ENCODE data around the gene PNMA6E. TPM values are rescaled to one million over a fixed set of nuclear protein-coding genes. Genes with fewer than 3 reads are reported as not detected.

Gene PNMA6E
- total RNA-seq, 5 donors from 2014 or later (not counting 1 experiment from before 2014, with no cell fraction given) = not detected

DNA sequence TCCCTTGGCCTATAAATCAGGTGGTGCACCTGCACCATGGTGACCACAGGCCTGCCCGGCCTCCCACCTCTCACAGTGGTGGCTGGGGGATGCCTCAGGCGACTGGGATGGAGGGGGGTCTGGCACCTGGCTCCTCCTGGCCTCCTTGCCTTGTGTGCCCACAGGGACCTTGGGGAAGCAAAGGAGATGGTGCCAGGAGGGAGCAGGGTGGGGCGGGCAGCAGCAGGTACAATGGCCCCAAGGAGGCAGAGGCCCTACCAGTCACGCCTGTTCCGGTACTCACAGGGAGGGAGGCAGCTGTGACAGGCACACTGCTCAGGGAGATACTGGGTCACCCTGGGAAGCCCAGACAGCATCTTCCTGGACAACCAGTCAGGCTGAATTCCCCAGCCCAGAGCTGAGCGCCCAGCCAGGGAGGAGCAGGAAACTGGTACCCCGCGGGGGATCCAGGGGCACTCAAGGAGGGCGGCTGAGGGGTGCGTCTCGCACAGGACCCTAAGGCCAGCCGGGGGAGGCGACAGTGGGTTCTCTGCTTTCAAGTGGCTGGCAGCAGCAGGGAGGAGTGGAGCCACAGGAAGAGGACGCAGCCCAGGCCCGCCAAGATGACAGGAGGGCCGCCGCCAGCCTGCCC is 45.9 kb upstream of the PNMA6E start:
- WGBS (ENCODE audit: insufficient coverage) = 85% methylated on average over 13 of the region's 17 CpGs
- H3K4me1 Mint-ChIP-seq = no peaks in the 10 kb centered on the region
- ATAC-seq (replicated peaks in 1 of 4) (no peak), DNase-seq (no peak)
- ChIA-PET CTCF (no interaction called here), POLR2A (no interaction called here)
- Histone ChIP-seq H3K36me3 (ENCODE audit: control insufficient read depth in 2 of 2, extremely low read depth in 1 of 2, insufficient read depth in 1 of 2, low read length in 1 of 2) (peaks cover 5 to 6% of the 10 kb centered on the region in 2 donors), H3K27me3 (replicated peaks in 1 of 2; ENCODE audit: control insufficient read depth in 2 of 2, extremely low read depth in 1 of 2, insufficient read depth in 2 of 2, low read length in 1 of 2) (no peaks in the 10 kb centered on the region), H3K9me3 (no peaks in the 10 kb centered on the region), H3K4me3 (ENCODE audit: control insufficient read depth in 1 of 2, extremely low read depth in 1 of 2, low read length in 1 of 2) (no peak overlapping the region), H3K4me1 (ENCODE audit: control insufficient read depth in 1 of 2, extremely low read depth in 1 of 2, insufficient read depth in 2 of 2, low read length in 2 of 2) (no peaks in the 10 kb centered on the region), H3K27ac (ENCODE audit: low read length) (no peak overlapping the region)
- H3K27ac Mint-ChIP-seq = no peak overlapping the region
- no peaks in the 10 kb centered on the region for H3K27me3 Mint-ChIP-seq
- peaks cover 9% of the 10 kb centered on the region for H3K36me3 Mint-ChIP-seq
- no peak overlapping the region for H3K4me3 Mint-ChIP-seq
- H3K9me3 Mint-ChIP-seq = no peaks in the 10 kb centered on the region

DNA sequence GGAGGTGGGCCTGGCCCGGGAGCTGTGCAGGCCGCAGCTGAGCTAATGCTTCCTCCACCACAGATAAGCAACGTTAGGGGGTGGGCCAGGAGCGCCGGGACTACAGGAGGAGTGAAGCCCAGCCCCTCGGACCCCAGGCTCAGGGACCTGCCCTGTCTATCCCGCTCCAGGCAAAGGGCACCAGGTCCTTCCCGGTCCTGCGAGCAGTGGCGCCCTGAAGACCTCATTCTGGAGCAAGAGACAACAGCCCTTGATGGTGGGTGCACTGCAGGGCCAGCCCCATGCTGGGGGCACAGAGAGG is 45.4 kb upstream of the PNMA6E start:
- no peaks in the 10 kb centered on the region for H3K9me3 ChIP-seq
- peaks cover 9% of the 10 kb centered on the region for H3K36me3 Mint-ChIP-seq
- DNase-seq (no peak), ATAC-seq (replicated peaks in 1 of 4) (no peak)
- H3K36me3 ChIP-seq (ENCODE audit: control insufficient read depth in 2 of 2, extremely low read depth in 1 of 2, insufficient read depth in 1 of 2, low read length in 1 of 2) = peaks cover 5 to 6% of the 10 kb centered on the region in 2 donors
- ChIA-PET POLR2A (no interaction called here), CTCF (no interaction called here)
- WGBS (ENCODE audit: insufficient coverage) = no CpG with 5 or more reads among the region's 10 CpGs
- H3K4me1 Mint-ChIP-seq = no peaks in the 10 kb centered on the region
- H3K4me1 ChIP-seq (ENCODE audit: control insufficient read depth in 1 of 2, extremely low read depth in 1 of 2, insufficient read depth in 2 of 2, low read length in 2 of 2) = no peaks in the 10 kb centered on the region
- H3K4me3 Mint-ChIP-seq = no peak overlapping the region
- no peak overlapping the region for H3K27ac ChIP-seq (ENCODE audit: low read length)
- H3K27me3 ChIP-seq (replicated peaks in 1 of 2; ENCODE audit: control insufficient read depth in 2 of 2, extremely low read depth in 1 of 2, insufficient read depth in 2 of 2, low read length in 1 of 2) = no peaks in the 10 kb centered on the region
- no peaks in the 10 kb centered on the region for H3K9me3 Mint-ChIP-seq
- no peak overlapping the region for H3K4me3 ChIP-seq (ENCODE audit: control insufficient read depth in 1 of 2, extremely low read depth in 1 of 2, low read length in 1 of 2)
- H3K27me3 Mint-ChIP-seq = no peaks in the 10 kb centered on the region
- H3K27ac Mint-ChIP-seq = no peak overlapping the region

DNA sequence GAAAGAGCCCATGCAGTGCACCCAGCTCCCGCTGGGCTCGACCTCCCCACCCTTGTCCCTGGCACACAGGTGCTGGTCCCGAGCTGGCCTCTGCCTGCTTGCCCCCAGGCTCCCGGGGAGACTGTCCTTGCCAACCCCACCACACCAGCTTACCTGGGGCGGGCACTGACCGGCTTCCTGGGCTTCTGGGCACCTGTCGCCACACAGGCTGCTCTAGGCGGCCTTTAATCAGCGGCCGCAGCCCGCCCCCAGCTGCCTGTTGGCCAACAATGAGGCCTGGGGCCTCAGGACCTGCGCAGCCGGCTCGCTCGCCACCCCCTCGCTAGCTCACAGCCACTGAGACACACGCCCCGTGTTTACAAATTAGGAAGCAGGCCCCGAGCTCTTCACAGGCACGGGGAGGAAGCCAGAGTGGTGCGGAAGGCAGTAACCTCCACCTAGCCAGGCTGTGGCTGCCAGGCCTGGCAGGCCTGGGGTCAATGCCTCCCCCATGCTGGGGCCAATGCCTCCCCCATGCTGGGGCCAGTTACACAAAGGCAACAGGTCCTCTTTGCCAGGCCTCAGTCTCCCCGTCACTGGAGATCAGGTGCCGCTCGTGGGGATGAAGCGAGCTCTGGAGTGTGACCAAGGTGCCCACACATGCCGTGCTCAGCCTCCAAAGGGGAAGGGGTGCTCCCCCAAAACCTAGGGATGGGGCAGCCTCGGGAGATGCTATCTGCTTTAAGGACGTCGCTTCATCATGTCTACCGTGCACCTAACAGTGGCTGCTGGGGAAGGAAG is 44.9 kb upstream of the PNMA6E start, which contains the start of gene TREX2:
Gene TREX2, minus strand, starts transcription at position 201 of the 780 bp plus-strand sequence. CDS start 626 bp downstream, outside the sequence.
- Mint-ChIP-seq H3K36me3 (peaks cover 5% of the 10 kb centered on the region), H3K27ac (no peak within 1 kb of the TSS), H3K4me3 (no peak within 1 kb of the TSS), H3K9me3 (no peaks in the 10 kb centered on the region), H3K4me1 (no peaks in the 10 kb centered on the region), H3K27me3 (no peaks in the 10 kb centered on the region)
- no peaks in the 10 kb centered on the region for H3K4me1 ChIP-seq (ENCODE audit: control insufficient read depth in 1 of 2, extremely low read depth in 1 of 2, insufficient read depth in 2 of 2, low read length in 2 of 2)
- POLR2A ChIA-PET = no interaction called here
- H3K27me3 ChIP-seq (replicated peaks in 1 of 2; ENCODE audit: control insufficient read depth in 2 of 2, extremely low read depth in 1 of 2, insufficient read depth in 2 of 2, low read length in 1 of 2) = no peaks in the 10 kb centered on the region
- CTCF ChIA-PET = no interaction called here
- H3K27ac ChIP-seq (ENCODE audit: low read length) = no peak within 1 kb of the TSS
- peaks cover 2 to 4% of the 10 kb centered on the region in 2 donors for H3K36me3 ChIP-seq (ENCODE audit: control insufficient read depth in 2 of 2, extremely low read depth in 1 of 2, insufficient read depth in 1 of 2, low read length in 1 of 2)
- H3K4me3 ChIP-seq (ENCODE audit: control insufficient read depth in 1 of 2, extremely low read depth in 1 of 2, low read length in 1 of 2) = no peak within 1 kb of the TSS
- H3K9me3 ChIP-seq = no peaks in the 10 kb centered on the region
- 88% methylated on average over 14 of the region's 30 CpGs for WGBS (ENCODE audit: insufficient coverage)
- DNase-seq (no peak), ATAC-seq (replicated peaks in 1 of 4) (no peak)

DNA sequence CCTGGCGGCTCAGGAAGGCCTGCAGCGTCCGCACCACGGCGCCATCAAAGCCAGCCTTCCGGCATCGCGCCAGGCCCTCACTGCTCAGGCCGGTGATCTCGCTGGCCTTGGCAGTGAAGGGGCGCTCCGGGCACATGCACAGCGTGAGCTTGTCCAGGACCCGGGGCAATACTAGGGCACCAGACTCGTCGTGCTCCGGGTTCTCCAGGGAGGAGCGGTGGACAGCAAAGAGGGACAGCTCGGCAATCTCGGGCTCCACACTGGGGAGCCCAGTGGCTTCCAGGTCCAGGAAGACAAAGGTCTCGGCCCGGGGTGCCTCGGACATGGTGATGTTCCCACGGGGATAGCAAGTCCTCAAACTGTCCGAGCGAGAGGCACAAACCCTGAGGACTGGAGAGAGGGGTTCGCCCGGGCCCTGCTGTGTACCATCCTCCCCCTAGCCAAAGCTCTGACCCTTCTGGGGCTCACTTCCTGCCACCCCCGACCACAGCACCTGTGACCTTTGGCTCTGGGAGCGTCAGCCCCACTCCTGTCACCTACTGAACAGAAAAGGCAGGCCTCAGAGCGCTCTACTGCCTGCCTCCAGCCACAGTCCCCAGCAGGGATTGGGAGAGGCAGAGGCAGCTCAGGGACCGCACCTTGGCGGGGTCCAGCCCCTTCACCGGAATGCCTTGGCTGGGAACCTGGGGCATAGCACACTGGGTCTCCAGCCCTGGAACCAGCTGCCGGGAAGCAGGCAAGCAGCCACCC is 44.1 kb upstream of the PNMA6E start:
- POLR2A ChIA-PET = no interaction called here
- CTCF ChIA-PET = no interaction called here

DNA sequence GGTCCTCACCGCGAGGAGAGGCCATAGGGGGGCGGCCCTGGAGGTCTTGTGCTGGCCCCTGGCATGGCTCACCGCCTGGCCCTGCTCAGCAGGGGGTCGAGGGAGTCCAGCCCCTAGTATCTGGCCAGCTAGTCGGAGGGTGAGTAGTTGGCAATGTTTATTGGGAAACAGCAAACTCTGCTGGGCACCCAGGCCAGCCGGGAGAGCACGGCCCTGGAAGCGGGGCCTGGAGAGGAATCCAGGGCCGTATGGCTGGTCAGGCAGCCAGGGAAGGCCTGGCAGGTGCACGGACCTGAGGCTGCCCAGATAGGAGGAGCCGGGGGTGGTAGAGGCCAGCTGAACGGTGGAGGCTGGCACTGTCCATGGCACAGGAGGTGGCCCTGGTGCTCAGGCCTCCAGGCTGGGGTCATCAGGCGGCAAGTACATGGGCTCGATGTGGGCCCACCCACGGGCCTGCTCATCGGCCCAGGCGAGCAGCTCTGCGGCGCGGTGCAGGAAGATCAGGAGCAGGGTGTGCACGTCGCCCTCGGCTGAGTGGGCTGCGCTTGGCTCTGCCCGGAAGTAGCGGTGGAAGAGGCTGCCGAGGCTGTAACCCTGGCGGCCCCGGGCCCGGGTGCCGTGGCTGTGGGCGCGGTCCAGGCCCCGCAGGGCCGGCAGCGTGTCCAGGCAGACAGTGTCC is 43.3 kb upstream of the PNMA6E start:
- CTCF ChIA-PET = interaction anchor here in 1 of 2 donors (0.6 kb wide), 1 partner anchor 166 kb away, joined by 6 read pairs; no protein-coding TSS in a partner anchor

More for the DNA sequence above, 44.1 kb upstream of the PNMA6E start:
- Mint-ChIP-seq H3K36me3 (peaks cover 3% of the 10 kb centered on the region), H3K9me3 (no peaks in the 10 kb centered on the region), H3K27me3 (no peaks in the 10 kb centered on the region), H3K27ac (no peak overlapping the region), H3K4me3 (no peak overlapping the region), H3K4me1 (no peaks in the 10 kb centered on the region)
- 98% methylated on average over 20 of the region's 35 CpGs for WGBS (ENCODE audit: insufficient coverage)
- Histone ChIP-seq H3K4me1 (ENCODE audit: control insufficient read depth in 1 of 2, extremely low read depth in 1 of 2, insufficient read depth in 2 of 2, low read length in 2 of 2) (no peaks in the 10 kb centered on the region), H3K4me3 (ENCODE audit: control insufficient read depth in 1 of 2, extremely low read depth in 1 of 2, low read length in 1 of 2) (no peak overlapping the region), H3K27ac (ENCODE audit: low read length) (no peak overlapping the region), H3K36me3 (ENCODE audit: control insufficient read depth in 2 of 2, extremely low read depth in 1 of 2, insufficient read depth in 1 of 2, low read length in 1 of 2) (peaks cover 0 to 2% of the 10 kb centered on the region in 2 donors), H3K9me3 (no peaks in the 10 kb centered on the region), H3K27me3 (replicated peaks in 1 of 2; ENCODE audit: control insufficient read depth in 2 of 2, extremely low read depth in 1 of 2, insufficient read depth in 2 of 2, low read length in 1 of 2) (no peaks in the 10 kb centered on the region)
- ATAC-seq (replicated peaks in 1 of 4) = no peak
- no peak for DNase-seq

More for the DNA sequence above, 43.3 kb upstream of the PNMA6E start:
- no peak overlapping the region for H3K4me3 ChIP-seq (ENCODE audit: control insufficient read depth in 1 of 2, extremely low read depth in 1 of 2, low read length in 1 of 2)
- peaks cover 0 to 5% (median 0%) of the 10 kb centered on the region in 3 donors for H3K9me3 Mint-ChIP-seq
- no peak overlapping the region for H3K27ac ChIP-seq (ENCODE audit: low read length)
- peaks cover 0 to 1% of the 10 kb centered on the region in 2 donors for H3K27me3 Mint-ChIP-seq
- no peak overlapping the region for H3K27ac Mint-ChIP-seq
- H3K4me1 ChIP-seq (ENCODE audit: control insufficient read depth in 1 of 2, extremely low read depth in 1 of 2, insufficient read depth in 2 of 2, low read length in 2 of 2) = no peaks in the 10 kb centered on the region
- H3K36me3 ChIP-seq (ENCODE audit: control insufficient read depth in 2 of 2, extremely low read depth in 1 of 2, insufficient read depth in 1 of 2, low read length in 1 of 2) = no peaks in the 10 kb centered on the region
- no peak overlapping the region for H3K4me3 Mint-ChIP-seq
- no peak for ATAC-seq (replicated peaks in 1 of 4)
- no peaks in the 10 kb centered on the region for H3K9me3 ChIP-seq
- no peaks in the 10 kb centered on the region for H3K27me3 ChIP-seq (replicated peaks in 1 of 2; ENCODE audit: control insufficient read depth in 2 of 2, extremely low read depth in 1 of 2, insufficient read depth in 2 of 2, low read length in 1 of 2)
- POLR2A ChIA-PET = no interaction called here
- H3K4me1 Mint-ChIP-seq = no peaks in the 10 kb centered on the region
- no peak for DNase-seq
- no peaks in the 10 kb centered on the region for H3K36me3 Mint-ChIP-seq
- WGBS (ENCODE audit: insufficient coverage) = 97% methylated on average over 27 of the region's 37 CpGs

All from T-cell (primary cell).